Metanephros (tissue), 2 donors: ENCODE results near the gene SEPHS2. TPM values are rescaled to one million over a fixed set of nuclear protein-coding genes. Genes with fewer than 3 reads are reported as not detected.

ENCODE experiments used
- small RNA-seq: library from RNA; depleted of rRNA; stranded (forward); fragments of <200 nt; gene quantifications from one replicate; pipeline ENCODE3, GENCODE V24; 2014; ENCODE audit warnings: low replicate concordance
- total RNA-seq: library from RNA; depleted of rRNA; stranded (reverse); fragments of >200 nt; gene quantifications from one replicate; pipeline ENCODE4 v1.2.3, GENCODE V29; 2014

SEPHS2 gene
- 47.6 TPM for total RNA-seq

DNA sequence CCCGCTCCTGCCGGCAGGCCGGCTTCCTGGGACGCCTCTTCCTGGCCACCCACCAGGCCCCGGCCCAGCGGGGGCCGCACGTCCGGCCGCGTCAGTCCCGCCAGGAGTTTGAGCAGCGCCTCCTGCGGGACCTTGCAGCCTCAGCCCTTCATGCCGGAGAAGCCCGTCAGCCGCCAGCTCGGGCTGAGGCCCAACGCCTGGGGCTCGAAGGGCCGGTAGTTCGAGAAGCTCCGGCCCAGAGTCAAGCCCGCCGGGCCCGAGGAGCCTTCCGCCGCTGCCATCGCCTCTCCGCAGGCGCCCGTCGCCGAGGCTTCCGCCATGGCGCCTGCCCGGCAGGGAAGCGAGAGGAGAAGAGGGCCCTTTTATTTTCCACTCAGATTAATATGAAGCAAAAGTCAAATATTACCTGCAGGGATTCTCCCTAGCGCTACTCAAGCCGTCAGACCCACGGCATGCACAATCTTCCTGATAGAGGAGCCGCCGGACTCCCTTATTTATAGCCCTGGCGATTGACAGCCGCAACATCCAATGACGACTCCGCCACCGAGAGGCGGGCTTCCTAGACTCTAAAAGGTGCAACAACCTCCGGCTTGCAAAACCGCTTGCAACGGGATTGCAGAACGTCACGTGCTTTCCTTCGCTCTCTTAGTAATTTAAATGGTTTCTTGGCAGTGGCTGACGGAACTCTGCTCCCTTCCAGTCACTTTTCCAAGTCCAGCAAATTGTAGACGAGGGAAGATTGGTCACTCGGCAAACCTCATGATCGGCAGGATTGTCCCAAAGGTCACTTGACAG, at the start of gene SEPHS2:
TSS of gene SEPHS2 (minus strand) at position 467 of the 795 bp plus-strand sequence. CDS start at position 320, 147 bp downstream.

GRCh38 chr16:30472328-30472942, 26.8 kb upstream of the SEPHS2 start, which contains the start of gene ITGAL:
TSS of gene ITGAL (plus strand) at chr16:30472742. CDS start at chr16:30472838, 96 bp downstream.

DNA sequence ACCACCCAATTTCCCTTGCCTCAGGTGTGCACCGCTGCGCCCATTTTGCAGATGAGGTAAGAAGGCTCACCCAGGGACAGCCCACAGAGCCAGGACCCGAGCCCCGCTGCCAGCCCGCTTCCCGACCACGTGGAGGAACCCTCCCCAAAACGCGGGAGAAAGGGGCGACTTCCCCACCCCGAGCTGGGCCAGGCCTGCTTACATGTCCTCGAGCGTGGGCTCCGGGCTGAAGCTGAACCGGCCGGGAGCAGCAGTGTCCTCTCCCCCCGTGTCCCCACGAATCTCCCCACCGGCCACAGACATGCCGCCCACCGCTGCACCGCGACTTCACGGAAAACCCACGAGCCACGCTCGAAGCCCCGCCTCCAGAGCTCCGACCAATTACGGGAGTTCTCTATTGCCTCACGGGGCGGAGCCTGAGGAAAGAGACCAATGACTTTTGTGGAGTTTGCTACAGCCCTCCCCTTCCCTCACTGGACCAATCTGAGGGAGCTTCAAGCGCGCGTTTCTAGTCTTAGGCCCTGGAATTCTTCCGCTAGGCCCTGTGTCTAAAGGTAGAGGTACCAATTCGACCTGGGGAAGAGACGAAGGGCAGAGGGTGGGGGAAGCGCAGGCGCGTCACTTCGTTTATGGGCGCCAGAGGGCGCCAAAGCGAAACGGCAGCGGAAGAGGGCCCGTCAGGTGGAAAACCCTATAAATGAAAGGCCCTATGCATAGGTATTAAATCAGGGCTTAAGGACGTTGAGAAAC, 15.8 kb downstream of the SEPHS2 start, which contains the start of gene DCTPP1:
TSS of gene DCTPP1 (minus strand) at position 353 of the 750 bp plus-strand sequence. CDS start at position 303, 50 bp downstream.

DNA sequence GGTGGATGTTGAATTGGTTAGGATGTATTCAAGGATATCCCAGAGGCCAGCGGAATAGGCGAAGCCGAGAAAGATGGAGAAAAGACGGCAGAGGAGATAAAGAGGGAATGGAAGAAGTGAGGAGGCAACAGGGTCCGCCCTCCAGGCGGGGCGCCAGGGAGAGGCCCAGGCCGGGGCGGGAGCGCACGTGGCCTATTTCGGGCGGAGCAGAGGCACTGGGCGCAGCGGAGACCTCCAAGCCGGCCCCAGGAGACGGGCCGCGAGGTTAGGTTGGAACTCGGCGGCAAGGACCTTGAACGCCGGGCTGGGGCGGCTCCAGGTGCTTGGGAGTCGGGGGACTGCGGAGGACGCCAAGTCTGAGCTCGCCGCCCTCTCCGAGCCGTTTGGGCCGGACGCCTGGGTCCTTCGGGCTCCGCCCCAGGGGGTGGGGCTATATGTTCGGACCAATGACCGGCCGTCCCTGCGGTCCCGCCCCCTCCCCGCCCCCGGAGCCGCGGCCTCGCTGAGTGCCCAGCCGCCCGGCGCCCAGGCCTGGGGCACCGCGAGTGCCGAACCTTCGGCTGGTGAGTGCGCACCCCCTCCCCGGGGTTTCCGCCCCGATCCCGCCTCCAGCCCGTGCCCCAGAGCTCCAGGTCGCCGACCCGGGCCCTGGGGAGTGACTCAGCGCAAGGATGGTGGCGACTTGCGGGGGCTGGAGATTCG, 38.4 kb downstream of the SEPHS2 start, which contains the start of gene ZNF771:
TSS of gene ZNF771 (plus strand) at position 505 of the 702 bp plus-strand sequence. CDS start 448 bp downstream, outside the sequence.

DNA sequence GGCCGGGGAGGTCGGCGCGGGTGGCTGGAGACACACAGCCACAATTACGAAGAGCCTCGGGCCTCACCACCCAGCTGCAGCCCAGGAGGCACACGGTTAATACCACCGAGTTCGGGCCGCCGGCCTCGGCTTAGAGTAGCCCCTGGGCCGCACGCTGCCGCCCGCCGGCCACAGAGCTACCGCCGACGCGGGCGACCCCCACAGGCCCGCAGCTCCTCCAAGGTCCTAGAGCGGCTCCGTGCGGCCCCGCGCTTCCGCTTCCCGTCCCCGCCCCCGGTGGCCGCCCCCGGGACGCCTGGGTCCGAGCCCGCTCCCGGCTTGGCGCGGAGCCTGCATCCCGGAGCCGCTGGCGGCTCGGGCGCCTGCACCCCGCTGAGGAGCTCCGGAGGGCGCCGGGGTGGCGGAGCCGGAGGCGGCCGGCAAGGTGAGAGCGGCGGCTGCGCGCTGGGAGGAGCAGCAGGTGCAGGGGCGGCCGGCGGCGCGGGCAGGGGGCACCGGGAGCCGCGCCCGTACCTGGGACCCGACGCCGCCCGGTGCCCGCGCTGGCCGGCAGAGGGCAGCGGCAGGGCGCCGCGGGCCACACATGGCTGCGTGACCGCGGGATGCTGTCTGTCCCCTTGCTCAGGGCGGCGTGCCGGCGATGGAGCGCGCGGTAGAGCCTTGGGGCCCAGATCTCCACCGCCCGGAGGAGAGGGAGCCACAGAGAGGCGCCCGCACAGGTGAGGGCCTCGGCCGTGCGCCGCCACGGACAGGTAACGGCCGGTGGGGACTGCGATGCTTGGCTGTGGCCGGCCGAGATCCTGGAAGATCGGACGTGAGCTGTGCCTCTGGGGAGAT, 50.3 kb downstream of the SEPHS2 start, which contains the start of gene ZNF48:
TSS of gene ZNF48 (plus strand) at position 266 of the 837 bp plus-strand sequence. CDS start at position 641, 375 bp downstream.

Small RNAs within 50 kb of the gene (small RNA-seq; reads per million reads assigned to genes)
- not detected for gene RF00019
- 0.23 reads per million, percentile 9 among the genes with 10 or more reads in this experiment for gene RF00406
- not detected for gene RNU7-61P

Other genes with a start within 250 kb of the SEPHS2 start
- 11.6 TPM for gene SULT1A3, start 246.6 kb downstream of the SEPHS2 start, total RNA-seq
- gene NPIPB13, start 197.4 kb downstream of the SEPHS2 start, total RNA-seq: 4.5 TPM
- gene CD2BP2, start 90.6 kb downstream of the SEPHS2 start, total RNA-seq: 27.7 TPM
- 30.4 TPM for gene TBC1D10B, start 75.4 kb downstream of the SEPHS2 start, total RNA-seq
- gene MYL11, start 71.1 kb downstream of the SEPHS2 start, total RNA-seq: 1,522 TPM
- gene SEPTIN1, start 63.3 kb downstream of the SEPHS2 start, total RNA-seq: 0.41 TPM
- 11.4 TPM for gene ZNF48, start 50.5 kb downstream of the SEPHS2 start, total RNA-seq
- 12.3 TPM for gene ZNF771, start 38.3 kb downstream of the SEPHS2 start, total RNA-seq
- 26.9 TPM for gene DCTPP1, start 15.8 kb downstream of the SEPHS2 start, total RNA-seq
- 9.5 TPM for gene ITGAL, start 26.9 kb upstream of the SEPHS2 start, total RNA-seq
- 33.8 TPM for gene ZNF768, start 80.7 kb upstream of the SEPHS2 start, total RNA-seq
- gene ZNF747, start 89.0 kb upstream of the SEPHS2 start, total RNA-seq: 16.9 TPM
- gene ZNF764, start 112.5 kb upstream of the SEPHS2 start, total RNA-seq: 14.5 TPM
- 12.1 TPM for gene ZNF688, start 125.8 kb upstream of the SEPHS2 start, total RNA-seq
- gene ZNF785, start 139.8 kb upstream of the SEPHS2 start, total RNA-seq: 20.3 TPM
- gene ZNF689, start 164.5 kb upstream of the SEPHS2 start, total RNA-seq: 10.0 TPM
- 18.8 TPM for gene PRR14, start 205.1 kb upstream of the SEPHS2 start, total RNA-seq
- gene FBRS, start 212.6 kb upstream of the SEPHS2 start, total RNA-seq: 31.3 TPM